ENCODE results near the gene PHF11. TPM values are rescaled to one million over a fixed set of nuclear protein-coding genes. Genes with fewer than 3 reads are reported as not detected.

The PHF11 gene
- total RNA-seq, 1 experiment from 2014 or later: 24.0 TPM

GRCh38 chr13:49498206-49498605 lies 2.5 kb downstream of the PHF11 start:
- no peak for TF ChIP-seq CTCF (IDR thresholded peaks at IDR 0.05; ENCODE audit: unreplicated experiment)
- no peak overlapping the region for H3K27ac Mint-ChIP-seq (ENCODE audit: unreplicated experiment)
- H3K4me1 Mint-ChIP-seq (ENCODE audit: low read depth, unreplicated experiment): peaks cover 12% of the 10 kb centered on the region
- BruUV-seq (replicated peaks): no TSS peak
- no peaks in the 10 kb centered on the region for H3K9me3 Mint-ChIP-seq (ENCODE audit: low read depth, unreplicated experiment)
- H3K4me3 Mint-ChIP-seq (ENCODE audit: low read depth, unreplicated experiment): no peak overlapping the region
- DNase-seq: no peak
- no peaks in the 10 kb centered on the region for H3K27me3 Mint-ChIP-seq (ENCODE audit: unreplicated experiment)
- CTCF ChIA-PET: no interaction called here
- intact Hi-C loops (cut with micrococcal nuclease; ENCODE audit: unreplicated experiment): loop anchor here (5.0 kb wide), 1 partner anchor 109 kb away; no protein-coding TSS in a partner anchor
- H3K36me3 Mint-ChIP-seq (ENCODE audit: insufficient read depth, unreplicated experiment): peaks cover 9% of the 10 kb centered on the region

- no peak for DNase-seq
- Mint-ChIP-seq H3K4me1 (ENCODE audit: low read depth, unreplicated experiment) (no peaks in the 10 kb centered on the region), H3K36me3 (ENCODE audit: insufficient read depth, unreplicated experiment) (peaks cover 8% of the 10 kb centered on the region), H3K27me3 (ENCODE audit: unreplicated experiment) (no peaks in the 10 kb centered on the region), H3K27ac (ENCODE audit: unreplicated experiment) (no peak overlapping the region), H3K4me3 (ENCODE audit: low read depth, unreplicated experiment) (no peak overlapping the region), H3K9me3 (ENCODE audit: low read depth, unreplicated experiment) (no peaks in the 10 kb centered on the region)
- intact Hi-C loops (cut with micrococcal nuclease; ENCODE audit: unreplicated experiment): loop anchor here (5.0 kb wide), 1 partner anchor 107 kb away; no protein-coding TSS in a partner anchor
- no peak for TF ChIP-seq CTCF (IDR thresholded peaks at IDR 0.05; ENCODE audit: unreplicated experiment)
- CTCF ChIA-PET: no interaction called here
- no TSS peak for BruUV-seq (replicated peaks)
Observed at GRCh38 chr13:49499889-49500660, 4.3 kb downstream of the PHF11 start.

- Mint-ChIP-seq H3K27ac (ENCODE audit: unreplicated experiment) (no peak overlapping the region), H3K36me3 (ENCODE audit: insufficient read depth, unreplicated experiment) (no peaks in the 10 kb centered on the region), H3K9me3 (ENCODE audit: low read depth, unreplicated experiment) (no peaks in the 10 kb centered on the region), H3K27me3 (ENCODE audit: unreplicated experiment) (no peaks in the 10 kb centered on the region), H3K4me1 (ENCODE audit: low read depth, unreplicated experiment) (no peaks in the 10 kb centered on the region), H3K4me3 (ENCODE audit: low read depth, unreplicated experiment) (no peak overlapping the region)
- DNase-seq: no peak
- no peak for TF ChIP-seq CTCF (IDR thresholded peaks at IDR 0.05; ENCODE audit: unreplicated experiment)
- intact Hi-C loops (cut with micrococcal nuclease; ENCODE audit: unreplicated experiment): no loop called here
- CTCF ChIA-PET: no interaction called here
- no TSS peak for BruUV-seq (replicated peaks)
Observed at GRCh38 chr13:49502954-49503353, 7.2 kb downstream of the PHF11 start.

- Mint-ChIP-seq H3K4me1 (ENCODE audit: low read depth, unreplicated experiment) (no peaks in the 10 kb centered on the region), H3K36me3 (ENCODE audit: insufficient read depth, unreplicated experiment) (no peaks in the 10 kb centered on the region), H3K4me3 (ENCODE audit: low read depth, unreplicated experiment) (no peak overlapping the region), H3K9me3 (ENCODE audit: low read depth, unreplicated experiment) (no peaks in the 10 kb centered on the region), H3K27me3 (ENCODE audit: unreplicated experiment) (no peaks in the 10 kb centered on the region), H3K27ac (ENCODE audit: unreplicated experiment) (no peak overlapping the region)
- BruUV-seq (replicated peaks): no TSS peak
- intact Hi-C loops (cut with micrococcal nuclease; ENCODE audit: unreplicated experiment): no loop called here
- CTCF ChIA-PET: no interaction called here
- TF ChIP-seq CTCF (IDR thresholded peaks at IDR 0.05; ENCODE audit: unreplicated experiment): no peak
- DNase-seq: no peak
Observed at GRCh38 chr13:49503951-49504350, 8.2 kb downstream of the PHF11 start.

Measured in Calu3 (cell line).